A673 (cell line): ENCODE measurements around the gene THUMPD1. TPM values are rescaled to one million over a fixed set of nuclear protein-coding genes. Genes with fewer than 3 reads are reported as not detected.

ENCODE experiments used
- BruUV-seq: library from RNA; stranded (reverse); fragments of 400-500 nt; replicated peaks from 2 replicates; lab custom pipeline; 2021; lab: Mats Ljungman, UMichigan
- CTCF ChIA-PET: fragments of 300-600 bp; sonication (Branson Sonifier 250); formaldehyde crosslinking; loops from one replicate; lab custom pipeline; 2022; ENCODE audit warnings: antibody characterized with exemption; lab: Charles Lee
- POLR2A ChIA-PET: fragments of 300-600 bp; sonication (Branson Sonifier 250); formaldehyde crosslinking; loops from one replicate; lab custom pipeline; 2022; ENCODE audit warnings: antibody characterized with exemption; ENCODE audit not compliant: low non-redundant PET; lab: Charles Lee
- DNase-seq: peaks from one replicate; pipeline ENCODE4 v3.0.0-alpha.2; 2015; ENCODE audit warnings: low spot score
- H3K27ac ChIP-seq: fragments of 200-600 bp; sonication (generic); 2 replicates; pipeline ENCODE4 v1.5.1; 2016; ENCODE audit warnings: mixed run types, low read depth, mild to moderate bottlenecking, mixed read lengths, antibody characterized with exemption, low read length; ENCODE audit not compliant: poor library complexity, severe bottlenecking
- H3K27me3 ChIP-seq: fragments of 200-600 bp; sonication (generic); replicated peaks from 2 replicates; pipeline ENCODE4 v1.6.1; 2017; ENCODE audit warnings: mixed run types, low read depth, mild to moderate bottlenecking, mixed read lengths, antibody characterized with exemption, low read length; ENCODE audit not compliant: insufficient read depth, poor library complexity
- H3K36me3 ChIP-seq: fragments of 200-600 bp; sonication (generic); 2 replicates; pipeline ENCODE4 v1.6.1; 2016; ENCODE audit warnings: mixed run types, mild to moderate bottlenecking, mixed read lengths, antibody characterized with exemption, low read length; ENCODE audit not compliant: insufficient read depth, poor library complexity, severe bottlenecking
- H3K4me1 ChIP-seq: fragments of 200-600 bp; sonication (generic); 2 replicates; pipeline ENCODE4 v1.6.1; 2017; ENCODE audit warnings: mixed run types, mild to moderate bottlenecking, mixed read lengths, antibody characterized with exemption, low read length; ENCODE audit not compliant: insufficient read depth, poor library complexity, severe bottlenecking
- H3K4me3 ChIP-seq: fragments of 200-600 bp; sonication (generic); 2 replicates; pipeline ENCODE4 v1.5.1; 2016; ENCODE audit warnings: low read depth, mixed run types, mild to moderate bottlenecking, mixed read lengths, low read length; ENCODE audit not compliant: poor library complexity, severe bottlenecking
- H3K9me3 ChIP-seq: fragments of 200-600 bp; sonication (generic); 2 replicates; pipeline ENCODE4 v1.6.1; 2016; ENCODE audit warnings: mixed run types, low read depth, mild to moderate bottlenecking, mixed read lengths, antibody characterized with exemption, low read length; ENCODE audit not compliant: poor library complexity, severe bottlenecking
- EZH2 ChIP-seq: fragments of 200-600 bp; sonication (generic); IDR thresholded peaks from 2 replicates; pipeline ENCODE4 v1.6.1; 2017; ENCODE audit warnings: borderline replicate concordance, low read depth, mild to moderate bottlenecking, mixed read lengths, antibody characterized with exemption, low read length; ENCODE audit not compliant: poor library complexity, severe bottlenecking
- intact Hi-C: fragments of 100-400 bp; cut with micrococcal nuclease; formaldehyde crosslinking; loops from one replicate; pipeline ENCODE4 v1.10.0; 2022; ENCODE audit not compliant: unreplicated experiment
- total RNA-seq: library from RNA; stranded (reverse); gene quantifications from 2 replicates; pipeline ENCODE4 v1.2.3, GENCODE V29; 2021
- TF ChIP-seq, protein P1 (sequence below): fragments of 300-800, 200-600 bp; sonication (generic); conservative IDR thresholded peaks from 2 replicates; pipeline ENCODE4 v1.5.1; 2017; ENCODE audit warnings: low read depth, mild to moderate bottlenecking, antibody characterized with exemption, low read length, moderate library complexity, mixed read lengths

THUMPD1 gene
- total RNA-seq, 1 experiment from 2014 or later, result 29.9 TPM

GRCh38 chr16:20750558-20750957 lies 8.9 kb upstream of the THUMPD1 start:
- Histone ChIP-seq H3K9me3 (peaks cover 11% of the 10 kb centered on the region), H3K27ac (no peak overlapping the region), H3K27me3 (peaks cover 32% of the 10 kb centered on the region), H3K4me3 (no peak overlapping the region), H3K36me3 (no peaks in the 10 kb centered on the region), H3K4me1 (no peaks in the 10 kb centered on the region)
- intact Hi-C loops, result no loop called here
- CTCF ChIA-PET, result no interaction called here
- no TSS peak for BruUV-seq
- DNase-seq, result no peak
- TF ChIP-seq, protein P1, sequence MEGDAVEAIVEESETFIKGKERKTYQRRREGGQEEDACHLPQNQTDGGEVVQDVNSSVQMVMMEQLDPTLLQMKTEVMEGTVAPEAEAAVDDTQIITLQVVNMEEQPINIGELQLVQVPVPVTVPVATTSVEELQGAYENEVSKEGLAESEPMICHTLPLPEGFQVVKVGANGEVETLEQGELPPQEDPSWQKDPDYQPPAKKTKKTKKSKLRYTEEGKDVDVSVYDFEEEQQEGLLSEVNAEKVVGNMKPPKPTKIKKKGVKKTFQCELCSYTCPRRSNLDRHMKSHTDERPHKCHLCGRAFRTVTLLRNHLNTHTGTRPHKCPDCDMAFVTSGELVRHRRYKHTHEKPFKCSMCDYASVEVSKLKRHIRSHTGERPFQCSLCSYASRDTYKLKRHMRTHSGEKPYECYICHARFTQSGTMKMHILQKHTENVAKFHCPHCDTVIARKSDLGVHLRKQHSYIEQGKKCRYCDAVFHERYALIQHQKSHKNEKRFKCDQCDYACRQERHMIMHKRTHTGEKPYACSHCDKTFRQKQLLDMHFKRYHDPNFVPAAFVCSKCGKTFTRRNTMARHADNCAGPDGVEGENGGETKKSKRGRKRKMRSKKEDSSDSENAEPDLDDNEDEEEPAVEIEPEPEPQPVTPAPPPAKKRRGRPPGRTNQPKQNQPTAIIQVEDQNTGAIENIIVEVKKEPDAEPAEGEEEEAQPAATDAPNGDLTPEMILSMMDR, result no peak
- TF ChIP-seq EZH2, result no peak
- POLR2A ChIA-PET, result no interaction called here

GRCh38 chr16:20749474-20749873 lies 7.9 kb upstream of the THUMPD1 start:
- H3K36me3 ChIP-seq, result no peaks in the 10 kb centered on the region
- peaks cover 23% of the 10 kb centered on the region for H3K27me3 ChIP-seq
- TF ChIP-seq, protein P1, result no peak
- no peak for TF ChIP-seq EZH2
- BruUV-seq, result no TSS peak
- H3K4me1 ChIP-seq, result no peaks in the 10 kb centered on the region
- peaks cover 11% of the 10 kb centered on the region for H3K9me3 ChIP-seq
- no peak for DNase-seq
- intact Hi-C loops, result no loop called here
- H3K4me3 ChIP-seq, result no peak overlapping the region
- no peak overlapping the region for H3K27ac ChIP-seq
- ChIA-PET POLR2A (no interaction called here), CTCF (no interaction called here)

- intact Hi-C loops, result no loop called here
- peaks cover 5% of the 10 kb centered on the region for H3K27me3 ChIP-seq
Measured at GRCh38 chr16:20747030-20747816, 5.6 kb upstream of the THUMPD1 start.

More at GRCh38 chr16:20747030-20747816, 5.6 kb upstream of the THUMPD1 start:
- BruUV-seq, result no TSS peak
- Histone ChIP-seq H3K36me3 (no peaks in the 10 kb centered on the region), H3K9me3 (peaks cover 11% of the 10 kb centered on the region), H3K4me3 (no peak overlapping the region), H3K27ac (no peak overlapping the region), H3K4me1 (no peaks in the 10 kb centered on the region)
- CTCF ChIA-PET, result no interaction called here
- POLR2A ChIA-PET, result no interaction called here
- DNase-seq, result no peak
- TF ChIP-seq, protein P1, result no peak
- TF ChIP-seq EZH2, result no peak
